H1 (cell line): Measurements from ENCODE around the gene CST6. TPM values are rescaled to one million over a fixed set of nuclear protein-coding genes. Genes with fewer than 3 reads are reported as not detected.

Experiments
- CBX5 ChIP-seq: fragments of 300-800, 300-1000 bp; sonication (generic); IDR thresholded peaks from 2 replicates; pipeline ENCODE4 v1.7.1; 2016; ENCODE audit warnings: antibody characterized with exemption, low read length, low read depth
- CTBP2 ChIP-seq: IDR thresholded peaks from 2 replicates; pipeline ENCODE4 v1.7.0; 2011; ENCODE audit warnings: borderline replicate concordance, mild to moderate bottlenecking, moderate library complexity, mixed read lengths, low read length; ENCODE audit not compliant: insufficient read depth, insufficient read length
- GABPA ChIP-seq: IDR thresholded peaks from 2 replicates; pipeline ENCODE4 v1.6.1; 2011; ENCODE audit warnings: mild to moderate bottlenecking, low read length, moderate library complexity, borderline replicate concordance; ENCODE audit not compliant: insufficient read depth
- JUN ChIP-seq: IDR thresholded peaks from 2 replicates; pipeline ENCODE4 v1.6.1; 2011; ENCODE audit warnings: low read depth, mild to moderate bottlenecking, improper control_type of control experiment, low read length
- MAX ChIP-seq: IDR thresholded peaks from 2 replicates; pipeline ENCODE4 v1.6.1; 2012; ENCODE audit warnings: inconsistent platforms
- NANOG ChIP-seq: IDR thresholded peaks from 2 replicates; pipeline ENCODE4 v1.6.1; 2011; ENCODE audit warnings: low read length, low read depth, mild to moderate bottlenecking, inconsistent platforms; ENCODE audit not compliant: insufficient read depth, poor library complexity, severe bottlenecking
- PHF8 ChIP-seq: fragments of 200-600 bp; sonication (generic); conservative IDR thresholded peaks from 2 replicates; pipeline ENCODE4 v1.7.1; 2012; ENCODE audit warnings: low read depth, mild to moderate bottlenecking, inconsistent platforms, low read length, moderate library complexity
- RFX5 ChIP-seq: IDR thresholded peaks from 2 replicates; pipeline ENCODE4 v1.6.1; 2011; ENCODE audit warnings: low read depth, low read length, improper control_type of control experiment, borderline replicate concordance
- RNF2 ChIP-seq: fragments of 200-900, 300-1000 bp; sonication (generic); IDR thresholded peaks from 2 replicates; pipeline ENCODE4 v1.7.1; 2016; ENCODE audit warnings: borderline replicate concordance, low read depth, mild to moderate bottlenecking, antibody characterized with exemption, low read length; ENCODE audit not compliant: poor library complexity, severe bottlenecking; ENCODE audit errors: missing control alignments
- SUZ12 ChIP-seq: fragments of 200-600 bp; sonication (generic); IDR thresholded peaks from 2 replicates; pipeline ENCODE4 v1.6.1; 2012; ENCODE audit warnings: mild to moderate bottlenecking, inconsistent platforms, low read length, moderate library complexity, mixed read lengths
- TAF1 ChIP-seq: IDR thresholded peaks from 2 replicates; pipeline ENCODE4 v1.6.1; 2011; ENCODE audit warnings: mild to moderate bottlenecking, low read depth, low read length
- YY1 ChIP-seq: IDR thresholded peaks from 2 replicates; pipeline ENCODE4 v1.6.1; 2011; ENCODE audit warnings: low read depth, mild to moderate bottlenecking, low read length
- polyA plus RNA-seq, 7 experiments: library from polyadenylated mRNA; depleted of rRNA in 3 of 7; stranded (reverse) in 5 of 7; unstranded in 2 of 7; fragments of >200 nt in 5 of 7; fragments of 200-250 nt in 2 of 7; gene quantifications; 1 replicate in 5 of 7; 2 replicates in 1 of 7; 4 replicates in 1 of 7; pipeline versions ENCODE4 v1.2.1 to v1.2.3, GENCODE V29; 2011 to 2013; ENCODE audit warnings: missing spikeins in 2 of 7, mixed read lengths in 2 of 7
- total RNA-seq: library from RNA; stranded (reverse); fragmentation: NEBNext Ultra II Directional; extraction: Animal tissue kit (Norgen Biotek cat#: 25700); gene quantifications from 2 replicates; pipeline ENCODE4 v1.2.1, GENCODE V29; 2021

CST6 gene
- total and polyA plus RNA-seq, 2 of the 8 experiments (the other 6 are each of a cell fraction or from before 2014, with no cell fraction given) = 1.6 to 7.6 TPM

DNA sequence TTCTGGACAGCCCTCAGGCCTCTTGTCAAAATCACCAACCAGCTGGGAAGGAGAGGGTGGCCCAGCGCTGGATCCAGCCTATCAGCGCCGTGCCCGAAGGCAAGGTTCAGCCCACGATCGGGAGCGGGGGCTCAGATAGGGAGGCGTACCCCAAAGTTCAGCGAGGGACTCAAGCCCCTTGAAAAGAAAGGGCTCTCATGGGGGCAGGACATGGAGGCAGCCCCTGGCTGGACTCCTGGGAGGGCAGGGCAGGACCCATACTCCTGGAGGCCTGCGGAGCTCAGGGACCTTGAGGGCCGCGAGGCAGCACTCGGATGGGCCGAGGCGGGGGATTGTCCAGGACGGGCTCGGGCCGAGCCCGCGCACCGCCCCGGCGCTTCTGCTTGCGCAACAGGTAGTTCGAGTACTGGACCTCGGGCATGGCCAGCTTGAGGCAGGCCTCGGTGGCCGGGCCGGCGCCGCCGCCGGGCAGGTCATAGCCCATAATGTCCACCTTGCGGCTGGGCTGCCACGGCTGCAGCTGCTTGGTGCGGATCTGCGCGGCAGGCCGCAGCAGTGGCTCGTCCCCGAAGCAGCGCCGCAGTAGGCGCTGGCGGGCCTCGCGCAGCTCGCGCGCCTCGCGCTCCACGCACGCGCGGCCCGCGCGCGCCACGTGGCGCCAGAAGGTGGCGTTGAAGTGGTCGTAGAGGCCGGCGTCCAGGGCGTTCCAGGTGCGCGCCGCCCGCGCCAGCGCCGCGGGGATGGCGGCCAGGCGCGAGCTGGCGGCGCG, 30.6 kb downstream of the CST6 start (continued):
- TF ChIP-seq RNF2 = no peak
- no peak for TF ChIP-seq JUN
- no peak for TF ChIP-seq YY1
- TF ChIP-seq NANOG = no peak
- TF ChIP-seq PHF8 = no peak
- TF ChIP-seq MAX = no peak
- TF ChIP-seq RFX5 = no peak
- TF ChIP-seq TAF1 = no peak
- TF ChIP-seq GABPA = no peak
- no peak for TF ChIP-seq CBX5
- no peak for TF ChIP-seq CTBP2
- no peak for TF ChIP-seq SUZ12
